Left ventricle myocardium inferior (tissue), 1 donor: ENCODE data around the gene TENT5C. TPM values are rescaled to one million over a fixed set of nuclear protein-coding genes. Genes with fewer than 3 reads are reported as not detected.

Source experiments
- DNase-seq: peaks from one replicate; pipeline ENCODE4 v3.0.0-alpha.2; 2020
- H3K27ac ChIP-seq: fragments of 200-600 bp; replicated peaks from 2 replicates; pipeline ENCODE4 v1.8.0; 2021
- H3K27me3 ChIP-seq: fragments of 200-600 bp; 2 replicates; pipeline ENCODE4 v1.8.0; 2021; ENCODE audit warnings: low read depth
- H3K36me3 ChIP-seq: fragments of 200-600 bp; 2 replicates; pipeline ENCODE4 v1.8.0; 2021
- H3K4me1 ChIP-seq: fragments of 200-600 bp; 2 replicates; pipeline ENCODE4 v1.8.0; 2021
- H3K4me3 ChIP-seq: fragments of 200-600 bp; 2 replicates; pipeline ENCODE4 v1.8.0; 2021; ENCODE audit warnings: mild to moderate bottlenecking, moderate library complexity
- H3K9me3 ChIP-seq: fragments of 200-600 bp; replicated peaks from 2 replicates; pipeline ENCODE4 v1.8.0; 2021
- intact Hi-C: fragments of 100-400 bp; cut with micrococcal nuclease; formaldehyde crosslinking; loops from one replicate; pipeline ENCODE4 v1.11.0; 2022
- total RNA-seq: library from RNA; stranded (reverse); fragmentation: NEBNext Ultra II Directional; extraction: Animal tissue kit (Norgen Biotek cat#: 25700); gene quantifications from one replicate; pipeline ENCODE4 v1.2.1, GENCODE V29; 2021
- TF ChIP-seq, protein P1 (sequence below): fragments of 200-600 bp; IDR thresholded peaks from 2 replicates; pipeline ENCODE4 v1.8.0; 2021; ENCODE audit warnings: antibody characterized with exemption, mild to moderate bottlenecking, borderline replicate concordance
- donor health status: DM: no; HTN: yes; CAD: no; lungs with severe emphysema.

TENT5C gene
- total RNA-seq, 1 donor from 2014 or later, result 14.9 TPM

DNA sequence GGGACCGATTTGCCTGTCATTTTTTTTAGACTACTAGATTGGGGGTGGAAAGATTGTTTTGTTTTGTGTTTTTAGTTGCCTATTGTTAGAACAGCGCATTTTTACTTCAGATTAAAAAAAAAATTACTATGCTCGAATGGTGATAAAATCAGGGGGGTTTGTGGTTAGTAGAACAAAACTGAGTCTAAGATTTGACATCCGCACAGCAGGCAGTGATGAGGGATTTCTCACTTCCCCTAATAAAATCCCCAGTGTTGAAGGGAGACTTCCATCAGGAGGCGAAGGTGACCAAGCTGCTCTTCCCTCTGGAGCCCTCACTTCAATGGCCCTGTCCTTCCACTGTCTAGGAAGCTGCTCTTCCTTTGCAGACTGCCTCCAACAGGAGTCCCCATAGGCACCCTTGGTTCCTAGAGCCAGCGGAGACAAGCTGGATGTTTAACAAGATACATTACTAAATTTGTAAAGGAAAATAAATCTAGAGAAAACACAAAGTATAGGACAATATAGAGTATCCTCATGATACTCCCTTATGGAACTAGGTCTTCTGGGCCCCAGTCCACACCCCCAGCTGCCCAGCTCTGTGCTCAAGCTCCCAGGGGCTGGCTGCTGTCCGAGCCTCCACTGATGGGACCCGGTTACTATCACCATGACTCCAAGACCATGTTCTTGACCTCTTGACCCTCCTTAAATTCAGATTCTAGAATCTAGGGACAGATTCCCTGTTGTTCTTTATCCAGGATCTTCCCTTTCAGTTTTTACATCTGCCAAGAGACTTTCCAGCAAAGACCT lies 31.0 kb downstream of the TENT5C start:
- H3K27me3 ChIP-seq, result no peaks in the 10 kb centered on the region

DNA sequence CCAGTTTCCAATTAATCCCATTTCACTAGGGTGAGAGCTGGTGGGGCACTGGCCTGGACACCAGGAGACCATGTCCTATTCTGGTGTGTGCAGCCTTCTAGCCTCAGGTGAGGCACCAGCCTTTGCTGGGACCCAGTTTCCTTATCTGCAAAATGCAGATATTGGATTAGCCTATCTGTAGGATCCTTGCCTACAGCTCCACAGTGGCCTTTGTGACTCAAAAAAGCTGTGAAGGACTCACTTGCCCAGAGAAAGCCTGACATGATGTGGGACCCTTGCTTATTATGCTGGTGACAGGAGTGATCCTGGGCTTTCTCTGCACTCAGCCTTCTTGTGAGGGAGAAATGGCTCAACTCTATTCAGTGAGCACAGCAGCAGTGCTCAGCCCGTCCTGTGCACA lies 32.3 kb downstream of the TENT5C start:
- no peaks in the 10 kb centered on the region for H3K27me3 ChIP-seq
- no peaks in the 10 kb centered on the region for H3K36me3 ChIP-seq
- DNase-seq, result no peak
- no peak overlapping the region for H3K27ac ChIP-seq
- no peaks in the 10 kb centered on the region for H3K4me1 ChIP-seq
- H3K4me3 ChIP-seq, result no peak overlapping the region
- TF ChIP-seq, protein P1, sequence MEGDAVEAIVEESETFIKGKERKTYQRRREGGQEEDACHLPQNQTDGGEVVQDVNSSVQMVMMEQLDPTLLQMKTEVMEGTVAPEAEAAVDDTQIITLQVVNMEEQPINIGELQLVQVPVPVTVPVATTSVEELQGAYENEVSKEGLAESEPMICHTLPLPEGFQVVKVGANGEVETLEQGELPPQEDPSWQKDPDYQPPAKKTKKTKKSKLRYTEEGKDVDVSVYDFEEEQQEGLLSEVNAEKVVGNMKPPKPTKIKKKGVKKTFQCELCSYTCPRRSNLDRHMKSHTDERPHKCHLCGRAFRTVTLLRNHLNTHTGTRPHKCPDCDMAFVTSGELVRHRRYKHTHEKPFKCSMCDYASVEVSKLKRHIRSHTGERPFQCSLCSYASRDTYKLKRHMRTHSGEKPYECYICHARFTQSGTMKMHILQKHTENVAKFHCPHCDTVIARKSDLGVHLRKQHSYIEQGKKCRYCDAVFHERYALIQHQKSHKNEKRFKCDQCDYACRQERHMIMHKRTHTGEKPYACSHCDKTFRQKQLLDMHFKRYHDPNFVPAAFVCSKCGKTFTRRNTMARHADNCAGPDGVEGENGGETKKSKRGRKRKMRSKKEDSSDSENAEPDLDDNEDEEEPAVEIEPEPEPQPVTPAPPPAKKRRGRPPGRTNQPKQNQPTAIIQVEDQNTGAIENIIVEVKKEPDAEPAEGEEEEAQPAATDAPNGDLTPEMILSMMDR, result no peak
- intact Hi-C loops, result no loop called here
- H3K9me3 ChIP-seq, result no peaks in the 10 kb centered on the region

More for the DNA sequence above, 31.0 kb downstream of the TENT5C start:
- peaks cover 7% of the 10 kb centered on the region for H3K4me1 ChIP-seq
- no peak overlapping the region for H3K4me3 ChIP-seq
- TF ChIP-seq, protein P1, result no peak
- no peak overlapping the region for H3K27ac ChIP-seq
- DNase-seq, result no peak
- intact Hi-C loops, result no loop called here
- H3K36me3 ChIP-seq, result no peaks in the 10 kb centered on the region
- no peaks in the 10 kb centered on the region for H3K9me3 ChIP-seq

DNA sequence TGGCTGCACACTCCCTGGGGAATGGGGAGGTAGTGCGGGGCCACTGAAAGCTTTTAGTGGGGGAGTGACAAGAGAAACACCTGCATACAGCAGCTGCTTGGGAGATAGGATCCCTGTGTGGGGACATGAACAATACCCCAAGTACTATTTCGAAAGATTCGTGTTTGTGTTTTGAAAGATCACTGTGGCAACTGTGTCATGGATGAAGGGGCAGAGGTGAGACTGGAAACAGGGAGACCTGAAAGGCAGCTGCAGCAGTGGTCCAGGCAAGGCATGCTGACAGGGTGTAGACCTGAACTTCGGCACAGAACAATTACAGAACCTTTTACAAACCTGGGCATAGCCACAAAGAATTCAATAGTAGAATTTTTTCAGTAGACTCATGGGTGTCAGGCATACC lies 32.9 kb downstream of the TENT5C start:
- Histone ChIP-seq H3K4me3 (no peak overlapping the region), H3K36me3 (no peaks in the 10 kb centered on the region), H3K27me3 (no peaks in the 10 kb centered on the region), H3K9me3 (no peaks in the 10 kb centered on the region), H3K27ac (no peak overlapping the region), H3K4me1 (no peaks in the 10 kb centered on the region)
- intact Hi-C loops, result no loop called here
- DNase-seq, result no peak
- TF ChIP-seq, protein P1, result no peak

DNA sequence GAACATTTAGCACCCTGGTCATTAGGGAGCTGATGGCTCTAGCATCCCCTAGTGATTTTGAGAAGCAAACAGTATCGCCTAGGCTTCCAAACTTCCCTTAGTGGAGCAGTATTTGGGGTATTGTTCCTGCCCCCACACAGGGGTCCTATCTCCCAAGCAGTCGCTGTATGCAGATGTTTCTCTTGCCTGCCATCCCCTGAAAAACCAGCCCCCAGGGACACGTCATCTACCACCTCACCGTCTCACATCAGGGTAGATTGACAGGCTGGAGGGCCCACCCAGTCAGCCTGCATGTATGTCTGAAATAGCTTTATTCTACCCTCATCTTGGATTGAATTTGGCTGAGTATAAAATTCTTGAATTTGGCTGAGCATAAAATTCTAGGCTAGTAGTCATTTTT lies 33.9 kb downstream of the TENT5C start:
- no peaks in the 10 kb centered on the region for H3K4me1 ChIP-seq
- TF ChIP-seq, protein P1, result no peak
- no peak for DNase-seq
- H3K36me3 ChIP-seq, result no peaks in the 10 kb centered on the region
- H3K9me3 ChIP-seq, result no peaks in the 10 kb centered on the region
- intact Hi-C loops, result no loop called here
- no peaks in the 10 kb centered on the region for H3K27me3 ChIP-seq
- H3K4me3 ChIP-seq, result no peak overlapping the region
- no peak overlapping the region for H3K27ac ChIP-seq

DNA sequence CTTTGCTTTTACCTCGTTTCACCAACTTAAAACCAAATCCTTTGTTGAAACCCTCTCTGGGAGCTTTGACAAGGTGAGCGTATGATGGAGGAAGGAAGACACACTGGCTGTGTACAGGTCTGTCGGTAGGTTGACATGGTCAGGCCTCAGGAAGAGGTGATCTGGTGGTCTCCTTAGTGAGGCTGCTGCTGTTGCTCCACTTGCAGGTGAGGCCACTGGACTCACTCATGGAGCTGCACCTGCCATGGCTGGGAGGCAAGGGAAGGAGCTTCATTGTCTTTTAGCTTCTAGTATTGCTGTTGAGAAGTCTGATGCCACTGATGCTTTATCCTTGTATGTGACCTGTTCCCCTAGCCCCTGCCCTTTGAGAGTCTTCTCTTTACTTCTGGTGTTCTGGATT lies 35.7 kb downstream of the TENT5C start:
- Histone ChIP-seq H3K27me3 (no peaks in the 10 kb centered on the region), H3K4me1 (no peaks in the 10 kb centered on the region), H3K9me3 (no peaks in the 10 kb centered on the region), H3K4me3 (no peak overlapping the region), H3K36me3 (no peaks in the 10 kb centered on the region), H3K27ac (no peak overlapping the region)
- DNase-seq, result no peak
- intact Hi-C loops, result no loop called here
- TF ChIP-seq, protein P1, result no peak
